HG03378 (cell line): ENCODE results near the gene CLCN7.
"Not testable (repeated sequence)": the region's sequence is repeated elsewhere in the genome, so short reads cannot be mapped to it uniquely, and the experiment has no call there.

Source experiments
- ATAC-seq: cut with Tn5 transposase; IDR thresholded peaks from one replicate; pipeline ENCODE4 v1.9.1; 2021; ENCODE audit warnings: mild to moderate bottlenecking, moderate library complexity; ENCODE audit not compliant: unreplicated experiment

The CLCN7 gene

DNA sequence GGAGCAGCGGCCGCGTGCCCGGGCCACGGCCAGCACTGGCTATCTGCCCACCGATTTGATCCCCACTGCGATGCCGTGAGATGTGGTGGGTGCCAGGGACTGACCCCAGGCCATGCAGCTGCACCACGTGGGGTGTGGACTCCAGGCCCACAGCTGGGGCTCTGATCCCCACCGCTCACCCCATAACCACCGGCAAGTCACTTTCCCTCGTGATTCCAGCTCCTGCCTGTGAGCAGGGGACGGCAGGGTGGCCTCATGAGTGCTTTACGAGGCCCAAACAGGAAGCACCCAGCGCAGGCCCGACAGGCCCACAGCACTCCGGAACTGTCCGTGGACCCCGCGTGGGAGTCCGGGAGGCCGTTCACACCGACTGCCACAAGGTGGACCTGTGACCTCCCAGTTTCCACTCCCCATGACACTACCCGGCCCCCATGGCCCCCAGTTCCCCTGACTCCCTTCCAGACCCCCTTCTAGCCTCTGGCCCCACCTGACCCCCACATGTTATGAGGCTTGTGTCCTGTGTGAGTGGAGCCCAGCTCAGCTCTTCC is 13.3 kb upstream of the CLCN7 start:
- no peak for ATAC-seq

DNA sequence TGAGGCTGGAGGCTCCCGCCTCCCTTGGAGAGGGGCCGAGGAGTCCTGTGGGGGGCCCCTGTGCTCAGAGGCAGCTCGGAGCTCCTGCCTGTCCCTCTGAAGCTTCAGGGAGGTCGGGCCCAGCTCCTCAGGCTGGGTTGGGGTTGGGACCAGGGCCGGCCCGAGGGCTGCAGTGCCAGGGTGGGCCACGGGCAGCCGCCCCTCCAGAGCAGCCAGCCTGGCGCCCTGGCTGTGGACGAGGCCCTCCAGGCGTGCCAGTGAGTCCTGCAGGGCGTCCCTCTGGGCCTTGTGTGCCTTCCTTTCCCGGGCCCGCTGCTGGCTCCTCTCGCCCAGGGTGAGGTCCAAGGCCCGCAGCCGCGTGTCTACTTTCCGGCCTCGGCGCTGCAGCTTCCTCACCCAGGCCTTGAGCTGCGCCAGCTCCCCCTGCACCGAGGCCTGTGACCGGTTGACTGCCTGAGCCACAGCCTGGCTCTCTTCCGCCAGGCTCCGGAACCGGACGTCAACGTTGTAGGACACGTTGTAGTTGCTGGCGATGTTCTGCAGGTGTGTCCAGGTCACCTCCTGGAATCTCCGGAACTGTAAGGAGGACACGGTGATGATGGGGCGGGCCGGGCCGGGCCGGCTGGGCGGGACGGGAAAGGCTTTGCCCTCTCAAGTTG is 12.7 kb upstream of the CLCN7 start:
- ATAC-seq = no peak

DNA sequence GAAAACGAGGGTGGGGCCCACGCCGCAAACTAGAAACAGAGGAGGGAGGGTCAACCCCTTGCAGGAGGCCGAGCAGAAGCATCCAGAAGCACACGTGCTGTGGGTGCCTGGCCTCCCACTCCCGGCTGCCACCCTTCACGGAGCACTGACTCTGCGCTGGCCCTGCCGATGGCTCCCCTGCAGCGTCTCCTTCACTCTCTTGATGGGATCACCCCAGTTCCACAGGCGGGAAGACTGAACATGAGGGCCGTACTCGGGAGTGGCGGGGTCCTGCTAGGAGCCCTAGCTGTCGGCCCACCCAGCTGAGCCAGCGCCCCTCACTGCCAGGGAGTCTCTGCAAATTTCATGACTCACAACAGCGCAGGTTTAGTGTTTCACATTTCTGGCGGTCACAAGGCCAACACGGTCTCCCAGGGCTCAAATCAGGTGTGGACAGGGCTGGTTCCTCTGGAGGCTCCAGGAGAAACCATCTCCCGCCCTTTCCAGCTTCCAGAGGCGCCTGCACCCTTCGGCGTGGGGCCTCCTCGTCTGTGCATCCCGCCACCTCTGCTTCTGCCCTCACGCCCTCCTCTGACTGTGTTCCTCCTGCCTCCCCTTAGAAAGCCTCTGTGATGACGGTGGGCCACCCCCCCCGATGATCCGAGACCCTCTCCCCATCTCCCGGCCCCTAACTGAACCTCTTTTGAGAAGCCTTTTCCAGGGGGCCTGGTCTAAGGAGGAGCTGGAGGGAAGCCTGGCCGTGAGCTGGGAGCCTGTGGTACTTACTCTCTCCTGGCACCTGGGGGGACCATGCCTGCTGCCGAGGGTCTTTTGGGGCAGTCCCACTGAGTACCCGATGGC is 11.9 kb upstream of the CLCN7 start:
- no peak for ATAC-seq

DNA sequence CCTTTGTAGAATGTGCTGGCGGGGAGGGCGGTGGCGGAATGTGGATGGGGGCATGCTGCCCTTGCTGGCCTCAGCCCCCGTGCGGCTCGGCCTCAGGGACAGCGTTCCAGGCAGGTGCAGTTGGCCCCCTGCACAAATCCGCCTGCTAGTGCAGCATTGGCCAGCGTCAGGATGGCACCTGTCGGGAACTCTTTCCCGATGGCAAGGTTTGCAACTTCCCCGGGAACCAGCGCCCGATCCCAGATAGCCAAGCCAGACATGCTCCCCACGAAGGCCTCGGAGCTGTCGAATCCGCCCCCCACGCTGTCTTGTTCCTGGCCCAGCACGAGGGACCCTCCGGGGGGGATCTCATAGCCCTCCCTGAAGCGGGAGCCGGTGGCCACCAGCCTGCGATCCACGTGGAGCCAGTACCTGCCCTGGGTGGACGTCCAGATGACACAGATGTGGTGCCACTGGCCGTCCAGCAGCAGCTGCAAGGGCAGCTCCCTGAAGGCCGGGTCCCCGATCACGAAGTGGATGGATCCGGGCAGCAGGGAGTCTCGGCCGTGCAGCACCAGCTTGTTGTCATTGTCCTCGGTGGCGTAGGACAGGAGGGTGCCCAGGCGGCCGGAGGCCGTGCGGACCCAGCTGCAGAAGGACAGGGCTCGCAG is 11.1 kb upstream of the CLCN7 start:
- no peak for ATAC-seq

DNA sequence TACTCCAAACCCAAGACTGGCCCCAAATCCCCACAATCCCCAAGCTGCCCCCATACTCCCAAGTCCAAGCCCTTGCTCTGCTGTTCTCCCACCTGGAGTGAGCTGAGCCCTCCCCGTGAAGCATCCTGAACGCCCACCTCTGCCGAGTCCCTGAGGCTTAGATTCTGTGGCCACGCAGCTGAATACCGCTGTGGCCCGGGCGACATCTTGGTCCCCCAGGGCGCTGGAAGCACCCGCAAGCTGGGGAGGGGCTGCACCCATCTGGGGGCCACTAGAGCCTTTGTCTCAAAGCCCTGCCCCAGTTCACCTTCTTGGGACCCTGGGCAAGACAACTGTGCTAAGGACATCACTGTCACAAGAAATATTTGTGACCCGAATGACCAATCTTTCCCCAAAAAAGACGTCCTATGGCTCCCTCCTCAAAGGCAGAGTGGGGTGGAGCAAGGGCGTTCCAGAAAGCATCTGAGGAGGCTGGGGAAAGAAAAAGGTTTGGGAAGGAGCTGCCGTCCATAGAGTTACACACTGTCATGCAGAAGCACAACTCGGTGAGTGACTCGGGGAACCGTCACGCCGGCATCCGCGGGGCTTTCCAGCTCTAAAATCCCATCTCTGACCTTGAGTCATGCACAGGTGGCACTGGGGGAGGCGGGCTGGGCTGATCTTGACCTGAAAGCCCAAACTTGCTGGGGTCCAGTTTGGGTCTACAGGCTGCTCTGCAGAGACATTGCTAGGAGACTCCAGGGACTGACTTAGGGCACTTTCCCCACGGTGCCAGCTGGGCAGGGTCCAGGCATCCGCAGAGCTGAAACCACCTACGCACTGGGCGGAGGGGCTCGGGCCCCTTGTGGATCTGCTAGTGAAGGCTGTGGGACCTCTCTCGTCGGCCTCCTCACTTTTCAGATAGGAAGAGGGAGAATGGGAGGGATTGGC is 7.3 kb upstream of the CLCN7 start:
- no peak for ATAC-seq

DNA sequence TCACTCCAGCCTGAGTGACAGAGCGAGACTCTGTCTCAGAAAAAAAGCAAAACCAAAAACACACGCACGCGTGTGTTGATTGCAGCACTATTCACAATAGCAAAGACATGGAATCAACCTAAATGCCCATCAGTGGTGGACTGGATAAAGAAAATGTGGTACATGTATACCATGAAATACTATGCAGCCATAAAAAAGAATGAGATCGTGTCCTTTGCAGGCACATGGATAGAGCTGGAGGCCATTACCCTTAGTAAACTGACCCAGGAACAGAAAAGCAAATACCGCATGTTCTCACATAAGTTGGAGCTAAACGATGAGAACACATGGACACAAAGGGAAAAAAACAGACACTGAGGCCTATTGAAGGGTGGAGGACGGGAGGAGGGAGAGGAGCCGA is 4.1 kb upstream of the CLCN7 start:
- not testable (repeated sequence) for ATAC-seq

DNA sequence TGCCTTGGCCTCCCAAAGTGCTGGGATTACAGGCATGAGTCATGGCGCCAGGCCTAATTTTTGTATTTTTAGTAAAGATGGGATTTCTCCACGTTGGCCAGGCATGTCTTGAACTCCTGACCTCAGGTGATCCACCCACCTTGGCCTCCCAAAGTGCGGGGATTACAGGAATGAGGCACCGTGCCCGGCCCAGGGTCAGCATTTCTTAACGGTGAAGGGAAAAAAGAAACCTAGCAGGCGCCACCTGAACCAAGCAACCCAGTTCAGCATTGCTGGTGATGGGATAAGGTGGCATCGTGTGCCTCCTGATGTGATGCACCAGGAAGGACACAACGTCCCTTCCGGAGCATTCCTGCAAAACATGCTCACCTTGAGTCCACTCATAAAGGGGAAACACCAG is 2.2 kb upstream of the CLCN7 start:
- ATAC-seq = no peak

DNA sequence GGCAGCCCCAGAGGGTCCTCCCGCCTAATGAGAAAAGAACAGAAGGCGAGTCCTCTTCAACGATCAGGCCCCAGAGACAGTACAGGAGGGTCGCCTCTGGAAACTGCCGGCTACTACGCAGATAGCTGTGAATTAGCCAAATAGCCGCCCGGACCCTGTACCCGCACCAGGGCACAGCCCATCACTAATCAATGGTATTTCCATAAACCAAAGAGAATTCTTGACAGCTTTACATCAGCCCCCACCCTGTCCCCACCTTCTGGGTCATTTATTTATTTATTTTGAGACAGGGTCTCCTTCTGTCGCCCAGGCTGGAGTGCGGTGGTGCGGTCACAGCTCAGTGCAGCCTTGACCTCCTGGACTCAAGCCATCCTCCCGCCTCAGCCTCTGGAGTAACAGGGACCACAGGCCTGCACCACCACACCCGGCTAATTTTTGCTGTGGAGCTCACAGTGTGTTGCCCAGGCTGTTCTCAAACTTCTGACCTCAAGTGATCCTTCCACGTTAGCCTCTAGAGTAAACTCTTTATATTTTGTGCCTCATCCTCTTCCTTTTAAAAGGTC is 805 bp upstream of the CLCN7 start:
- ATAC-seq = no peak

DNA sequence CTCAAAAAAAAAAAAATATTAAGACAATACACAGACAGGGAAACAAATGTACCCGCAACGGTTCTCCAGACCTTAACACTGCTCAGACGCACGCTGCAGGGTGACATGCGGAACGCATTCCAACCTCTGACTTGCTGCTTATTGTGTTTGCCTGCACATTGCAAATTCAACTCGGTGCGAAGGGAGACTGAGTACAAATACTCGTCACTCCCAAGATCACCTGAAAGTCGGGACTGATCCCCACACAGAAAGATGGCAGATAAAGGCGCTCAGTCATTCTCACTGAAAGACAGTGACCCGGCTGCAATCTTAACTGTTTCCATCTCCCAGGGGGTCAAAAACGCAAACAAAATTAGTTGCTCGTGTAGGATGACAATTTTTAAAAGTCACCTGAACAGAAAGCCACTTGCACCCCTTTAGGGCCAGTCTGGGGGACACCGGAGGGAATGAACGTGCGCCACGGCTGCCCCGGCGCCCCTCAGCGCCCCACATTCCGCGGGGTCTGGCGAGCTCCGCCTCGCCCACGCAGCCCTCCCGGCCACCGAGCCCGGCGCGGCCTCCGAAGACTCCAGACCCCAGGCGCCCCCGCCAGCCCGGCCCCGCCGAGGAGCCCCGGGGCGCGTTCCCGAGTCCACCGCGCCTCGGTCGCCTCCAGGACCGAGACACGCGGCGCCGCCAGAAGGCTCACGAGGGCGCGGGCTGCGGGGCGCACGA is 589 bp downstream of the CLCN7 start:
- ATAC-seq = no peak

DNA sequence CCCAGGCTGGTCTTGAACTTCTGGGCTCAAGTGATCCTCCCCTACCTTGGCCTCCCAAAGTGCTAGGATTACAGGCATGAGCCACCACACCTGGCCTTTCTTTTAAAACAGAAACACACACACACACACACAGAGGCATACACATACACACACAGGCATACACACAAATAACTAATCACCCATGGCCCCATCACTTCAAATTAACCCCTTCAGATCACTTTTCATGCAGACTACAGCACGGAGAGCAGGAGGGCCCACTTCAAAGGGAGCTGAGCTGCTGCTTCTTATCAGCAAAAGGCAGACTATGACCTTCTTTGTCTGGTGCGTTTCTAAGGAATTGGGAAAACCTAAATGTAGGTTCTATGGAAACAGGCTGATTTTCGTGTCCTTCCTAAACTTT is 1.9 kb downstream of the CLCN7 start:
- no peak for ATAC-seq

DNA sequence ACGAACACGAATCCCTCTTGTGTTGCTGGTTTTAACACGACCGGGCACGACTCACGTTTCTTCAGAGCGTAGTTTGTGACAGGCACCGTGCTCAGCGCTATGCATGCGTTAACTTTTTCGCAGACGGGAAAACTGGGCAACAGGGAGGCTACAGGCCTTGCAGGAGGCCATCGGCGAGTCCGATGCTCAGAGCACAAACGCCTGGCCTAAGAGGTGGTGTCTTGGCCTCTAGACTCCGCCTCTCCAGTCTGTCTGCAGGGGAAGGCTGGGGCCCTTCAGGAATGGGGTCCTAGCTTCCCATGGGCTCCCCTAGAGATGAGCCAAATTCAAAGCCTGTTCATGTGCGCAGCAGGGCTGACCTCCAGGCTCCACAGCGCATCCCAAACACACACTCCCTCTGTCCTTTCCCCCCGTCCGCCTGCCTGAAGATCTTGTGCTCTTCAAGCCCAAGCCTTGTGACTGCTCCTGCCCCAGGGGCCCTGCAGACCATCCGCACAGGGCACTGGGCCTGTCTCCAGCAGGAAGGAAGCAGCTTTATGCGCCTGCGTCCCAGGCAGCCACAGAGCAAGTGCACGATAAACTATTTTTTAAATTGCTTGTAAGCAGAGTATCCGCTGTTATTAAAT is 3.1 kb downstream of the CLCN7 start:
- no peak for ATAC-seq

DNA sequence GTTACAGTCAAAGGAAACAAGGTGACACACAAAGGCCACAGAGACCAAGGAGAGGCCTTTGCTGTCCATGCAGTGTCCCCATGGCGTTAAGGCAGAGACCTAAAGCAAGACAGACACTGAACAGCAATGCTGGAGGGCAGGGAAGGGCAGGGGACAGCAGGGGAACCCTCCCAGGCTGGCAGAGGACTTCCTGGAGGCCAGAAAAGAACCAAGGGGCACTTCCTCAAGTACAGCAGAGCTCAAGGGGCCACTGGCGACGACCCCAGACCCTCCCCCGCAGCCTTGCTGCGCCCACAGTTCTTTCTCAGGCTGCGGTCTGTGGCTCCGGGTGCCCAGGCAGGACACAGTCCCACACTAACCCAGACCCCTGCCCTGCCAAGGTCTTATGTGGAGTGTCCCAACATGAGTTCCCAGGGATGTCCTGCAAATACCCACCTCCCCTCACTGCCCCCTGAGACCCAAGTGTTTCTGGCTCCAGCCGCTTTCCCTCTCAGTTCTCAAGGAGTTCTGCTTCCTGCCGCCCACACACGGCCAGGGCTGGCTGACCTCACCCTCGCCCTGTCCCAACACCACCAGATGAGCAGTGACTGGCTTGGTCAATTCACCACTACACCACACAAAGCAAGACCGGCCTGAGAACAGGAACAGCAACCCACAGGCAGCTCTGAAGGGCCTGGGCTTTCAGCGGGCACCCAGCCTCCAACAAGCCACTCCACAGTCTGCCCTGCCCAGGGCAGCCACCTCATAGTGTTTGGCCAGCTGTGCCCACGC is 4.2 kb downstream of the CLCN7 start:
- no peak for ATAC-seq

DNA sequence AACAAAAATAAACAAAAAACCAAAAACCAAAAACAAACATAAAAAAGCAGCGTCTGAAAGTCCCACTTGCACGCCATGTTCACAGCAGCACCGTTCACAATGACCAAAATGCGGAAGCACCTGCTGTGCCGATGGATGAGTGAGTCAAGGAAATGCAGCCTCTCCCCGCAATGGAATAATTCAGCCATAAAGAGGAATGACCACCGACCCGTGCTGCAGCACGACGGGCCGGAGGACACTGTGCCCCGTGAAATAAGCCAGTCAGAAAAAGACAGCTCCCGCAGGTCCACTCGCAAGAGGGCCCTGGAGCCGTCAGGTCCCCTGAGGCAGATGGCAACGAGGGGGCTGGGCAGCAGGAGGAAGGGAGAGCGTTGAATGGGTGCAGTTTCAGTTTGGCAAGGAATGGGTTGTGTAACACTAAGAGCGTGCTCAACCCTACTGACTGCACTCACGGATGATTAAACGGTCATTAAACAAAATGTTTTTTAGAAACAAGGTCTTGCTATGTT is 5.1 kb downstream of the CLCN7 start:
- no peak for ATAC-seq

DNA sequence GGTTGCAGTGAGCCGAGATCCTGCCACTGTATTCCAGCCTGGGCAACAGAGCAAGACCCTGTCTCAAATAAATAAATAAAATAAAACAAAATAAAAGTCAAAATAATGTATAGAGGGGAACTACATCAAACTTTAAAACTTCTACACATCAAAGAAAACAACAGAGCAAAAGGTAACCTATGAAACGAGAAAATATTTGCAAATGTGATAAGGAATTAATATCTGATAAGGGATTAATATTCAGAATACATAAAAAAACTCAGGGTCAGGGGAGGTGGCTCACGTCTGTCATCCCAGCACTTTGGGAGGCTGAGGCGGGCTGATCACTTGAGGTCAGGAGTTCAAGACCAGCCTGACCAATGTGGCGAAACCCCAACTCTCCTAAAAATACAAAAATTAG is 5.7 kb downstream of the CLCN7 start:
- not testable (repeated sequence) for ATAC-seq

DNA sequence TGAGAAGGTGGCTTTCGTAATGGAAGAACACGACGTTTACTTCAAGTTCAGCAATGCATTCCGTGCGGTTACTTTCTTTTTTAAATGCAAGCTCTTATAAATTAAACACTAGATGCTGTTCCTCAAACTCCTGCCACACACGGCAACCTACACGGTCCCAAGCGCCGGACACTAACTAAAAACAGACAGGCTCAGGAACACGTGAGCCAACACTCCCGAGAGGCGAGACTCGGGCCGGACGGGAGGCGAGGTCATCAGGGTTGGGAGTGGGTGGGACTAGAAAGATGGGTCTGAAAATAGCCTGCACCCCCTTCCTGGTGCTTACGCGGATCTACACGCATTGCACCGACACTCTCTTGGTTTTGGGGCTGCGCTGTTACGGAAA is 6.4 kb downstream of the CLCN7 start:
- no peak for ATAC-seq

DNA sequence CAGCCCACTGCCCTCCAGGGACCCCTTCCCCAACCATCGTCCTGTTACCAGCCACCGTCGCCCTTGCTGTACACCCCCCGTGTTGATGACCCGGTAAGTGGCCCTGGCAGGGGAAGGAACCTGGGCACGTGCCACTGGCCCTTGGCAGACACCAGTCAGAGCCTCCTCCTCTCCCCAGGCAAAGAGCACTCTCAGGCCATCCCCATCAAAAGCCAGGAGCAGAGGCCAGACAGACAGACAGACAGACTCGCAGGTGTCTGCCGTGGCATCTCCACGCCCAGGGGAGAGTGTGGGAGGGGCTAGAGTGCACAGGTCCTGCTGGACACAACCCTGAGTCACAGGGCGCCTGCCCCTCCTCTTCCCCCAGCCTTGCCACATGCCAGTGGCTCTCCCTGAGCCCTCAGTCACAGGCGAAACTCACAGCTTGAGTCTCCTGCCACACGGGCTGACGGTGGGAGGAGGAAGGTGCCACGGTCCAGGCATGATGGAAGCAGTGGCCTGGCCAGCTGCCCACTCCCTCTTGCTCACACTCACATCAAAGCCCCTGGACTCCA is 7.8 kb downstream of the CLCN7 start:
- no peak for ATAC-seq

DNA sequence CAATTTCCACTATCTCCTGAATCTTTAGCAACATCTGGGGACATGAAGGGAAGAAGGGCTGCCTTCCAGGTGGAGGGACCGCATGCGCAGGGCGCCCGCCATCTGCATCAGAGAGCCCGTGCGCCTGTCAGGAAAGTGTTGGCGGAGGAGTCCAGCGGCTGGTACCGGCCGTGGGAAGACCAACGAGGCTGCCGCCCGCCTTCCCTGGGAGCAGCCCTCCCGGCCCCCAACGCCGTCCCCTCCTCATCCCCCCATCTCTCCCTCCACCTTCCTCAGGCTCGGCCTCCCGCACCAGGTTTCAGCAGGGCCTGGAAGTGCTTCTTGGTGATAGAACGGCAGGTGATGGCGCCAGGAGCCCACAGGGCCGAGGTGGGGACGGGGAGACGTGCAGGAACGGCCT is 8.8 kb downstream of the CLCN7 start:
- ATAC-seq = no peak

DNA sequence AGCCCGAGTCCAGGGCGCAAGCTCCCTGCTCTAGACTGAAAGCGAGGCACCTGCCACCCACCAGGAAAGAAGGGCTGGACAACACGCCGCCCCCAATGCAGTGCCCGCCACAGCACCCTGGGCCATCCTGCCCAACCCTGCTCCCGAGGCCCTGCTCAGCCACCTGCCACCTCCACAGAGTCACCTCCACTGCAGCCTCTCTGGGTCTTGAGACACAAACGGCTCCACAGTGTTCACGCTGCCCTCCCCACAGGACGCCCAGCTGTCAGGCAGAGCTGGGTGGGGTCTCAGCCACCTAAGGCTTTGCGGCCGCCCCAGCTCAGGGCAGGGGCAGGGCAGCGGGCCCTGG is 9.3 kb downstream of the CLCN7 start:
- no peak for ATAC-seq
